ENCODE data around the gene TMA7. TPM values are rescaled to one million over a fixed set of nuclear protein-coding genes. Genes with fewer than 3 reads are reported as not detected.

Gene TMA7
- polyA plus RNA-seq, 2 of the 4 experiments (the other 2 are of a cell fraction) = 303 to 417 TPM

DNA sequence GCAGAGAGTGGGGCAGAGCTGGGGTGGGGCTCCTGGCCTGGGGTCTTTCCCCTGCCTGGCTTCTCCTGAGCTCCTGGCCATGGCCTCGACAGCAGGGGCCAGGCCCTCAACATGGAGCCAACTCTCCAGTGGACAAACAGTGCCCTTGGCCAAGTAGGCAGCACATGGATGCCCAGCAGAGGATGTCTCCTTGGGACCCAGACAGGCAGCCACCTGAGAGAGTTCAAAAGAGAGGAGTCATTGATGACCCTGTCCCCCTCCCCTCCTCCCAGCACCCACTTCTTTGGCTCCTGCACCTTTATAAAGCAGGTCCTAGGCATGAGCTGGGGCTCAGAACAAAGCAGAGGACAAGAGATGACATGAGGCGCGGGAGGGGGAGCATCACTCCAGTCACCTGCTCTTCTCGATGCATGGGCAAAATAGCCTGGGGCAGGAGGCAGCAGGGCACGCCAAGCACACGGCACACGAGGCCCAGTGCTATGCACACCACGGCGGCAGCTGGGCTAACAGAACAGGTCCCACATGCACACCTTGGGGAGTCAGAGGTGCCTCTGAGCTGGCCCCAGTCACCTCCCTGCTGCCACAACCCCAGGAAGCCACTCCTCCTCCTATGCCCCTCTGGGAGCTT, 36.5 kb downstream of the TMA7 start:
- FAIRE-seq (no peak), DNase-seq (ENCODE audit: low read depth in 1 of 2, low spot score in 1 of 2) (no peak), ATAC-seq (no peak)
- Histone ChIP-seq H3K4me1 (peaks cover 10% of the 10 kb centered on the region), H3K4me3 (no peak overlapping the region), H3K27ac (no peak overlapping the region), H3K4me2 (no peak overlapping the region), H3K9me3 (no peaks in the 10 kb centered on the region)
- ChIA-PET POLR2A (no interaction called here), CTCF (interaction anchor here (0.8 to 0.9 kb wide), 2 partner anchors 73 to 159 kb away, joined by 3 read pairs; partner anchors contain the start of gene SLC26A6)
- WGBS (ENCODE audit: missing lambda C conversion rate) = 89% methylated on average over 4 of the region's 9 CpGs
- TF ChIP-seq PBX3 (IDR thresholded peaks at IDR 0.05) (no peak), NR3C1 (IDR thresholded peaks at IDR 0.05) (no peak), SREBF2 (IDR thresholded peaks at IDR 0.05) (no peak), PHF8 (IDR thresholded peaks at IDR 0.05; ENCODE audit: borderline replicate concordance, low read depth) (no peak), HEYL (CRISPR knock-in tag; IDR thresholded peaks at IDR 0.05) (no peak), JUN (IDR thresholded peaks at IDR 0.05) (no peak), CHD2 (IDR thresholded peaks at IDR 0.05; ENCODE audit: low read length, partially characterized antibody) (no peak)
- TF ChIP-seq, protein P1, sequence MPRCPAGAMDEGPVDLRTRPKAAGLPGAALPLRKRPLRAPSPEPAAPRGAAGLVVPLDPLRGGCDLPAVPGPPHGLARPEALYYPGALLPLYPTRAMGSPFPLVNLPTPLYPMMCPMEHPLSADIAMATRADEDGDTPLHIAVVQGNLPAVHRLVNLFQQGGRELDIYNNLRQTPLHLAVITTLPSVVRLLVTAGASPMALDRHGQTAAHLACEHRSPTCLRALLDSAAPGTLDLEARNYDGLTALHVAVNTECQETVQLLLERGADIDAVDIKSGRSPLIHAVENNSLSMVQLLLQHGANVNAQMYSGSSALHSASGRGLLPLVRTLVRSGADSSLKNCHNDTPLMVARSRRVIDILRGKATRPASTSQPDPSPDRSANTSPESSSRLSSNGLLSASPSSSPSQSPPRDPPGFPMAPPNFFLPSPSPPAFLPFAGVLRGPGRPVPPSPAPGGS (IDR thresholded peaks at IDR 0.05) = no peak

GRCh38 chr3:48477959-48478520, 38.0 kb downstream of the TMA7 start:
- H3K4me3 ChIP-seq = no peak overlapping the region
- H3K4me1 ChIP-seq = peaks cover 10% of the 10 kb centered on the region
- ATAC-seq (no peak), DNase-seq (ENCODE audit: low read depth in 1 of 2, low spot score in 1 of 2) (no peak), FAIRE-seq (no peak)
- H3K4me2 ChIP-seq = no peak overlapping the region
- H3K9me3 ChIP-seq = no peaks in the 10 kb centered on the region
- TF ChIP-seq POLR2AphosphoS2 (conservative IDR thresholded peaks at IDR 0.05; ENCODE audit: low read length) (no peak), ZNF302 (CRISPR knock-in tag; IDR thresholded peaks at IDR 0.05) (no peak), USF2 (IDR thresholded peaks at IDR 0.05) (no peak), NR3C1 (IDR thresholded peaks at IDR 0.05) (no peak), HMGXB4 (CRISPR knock-in tag; IDR thresholded peaks at IDR 0.05; ENCODE audit: borderline replicate concordance) (no peak), RFX5 (IDR thresholded peaks at IDR 0.05) (no peak), RNF2 (IDR thresholded peaks at IDR 0.05; ENCODE audit: borderline replicate concordance, low read depth) (no peak), EHF (CRISPR knock-in tag; IDR thresholded peaks at IDR 0.05) (no peak), FOSB (CRISPR knock-in tag; IDR thresholded peaks at IDR 0.05) (no peak), PHF8 (IDR thresholded peaks at IDR 0.05; ENCODE audit: borderline replicate concordance, low read depth) (no peak), CHD2 (IDR thresholded peaks at IDR 0.05; ENCODE audit: low read length, partially characterized antibody) (no peak), KDM5A (IDR thresholded peaks at IDR 0.05) (no peak), CEBPB (IDR thresholded peaks at IDR 0.05) (no peak), SREBF2 (IDR thresholded peaks at IDR 0.05) (no peak), FOXS1 (CRISPR knock-in tag; IDR thresholded peaks at IDR 0.05) (no peak), FOSL2 (IDR thresholded peaks at IDR 0.05) (no peak), FOSL2 (CRISPR knock-in tag; IDR thresholded peaks at IDR 0.05) (no peak)
- TF ChIP-seq, protein P2, sequence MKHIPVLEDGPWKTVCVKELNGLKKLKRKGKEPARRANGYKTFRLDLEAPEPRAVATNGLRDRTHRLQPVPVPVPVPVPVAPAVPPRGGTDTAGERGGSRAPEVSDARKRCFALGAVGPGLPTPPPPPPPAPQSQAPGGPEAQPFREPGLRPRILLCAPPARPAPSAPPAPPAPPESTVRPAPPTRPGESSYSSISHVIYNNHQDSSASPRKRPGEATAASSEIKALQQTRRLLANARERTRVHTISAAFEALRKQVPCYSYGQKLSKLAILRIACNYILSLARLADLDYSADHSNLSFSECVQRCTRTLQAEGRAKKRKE (CRISPR knock-in tag; IDR thresholded peaks at IDR 0.05; ENCODE audit: low read depth) = no peak
- TF ChIP-seq, protein P3, sequence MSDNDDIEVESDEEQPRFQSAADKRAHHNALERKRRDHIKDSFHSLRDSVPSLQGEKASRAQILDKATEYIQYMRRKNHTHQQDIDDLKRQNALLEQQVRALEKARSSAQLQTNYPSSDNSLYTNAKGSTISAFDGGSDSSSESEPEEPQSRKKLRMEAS (IDR thresholded peaks at IDR 0.05) = no peak
- ChIA-PET POLR2A (no interaction called here), CTCF (no interaction called here)
- no peak overlapping the region for H3K27ac ChIP-seq
- WGBS (ENCODE audit: missing lambda C conversion rate) = 90% methylated on average over 4 of the region's 9 CpGs
